Measurements from ENCODE around the gene ZNF548.

DNA sequence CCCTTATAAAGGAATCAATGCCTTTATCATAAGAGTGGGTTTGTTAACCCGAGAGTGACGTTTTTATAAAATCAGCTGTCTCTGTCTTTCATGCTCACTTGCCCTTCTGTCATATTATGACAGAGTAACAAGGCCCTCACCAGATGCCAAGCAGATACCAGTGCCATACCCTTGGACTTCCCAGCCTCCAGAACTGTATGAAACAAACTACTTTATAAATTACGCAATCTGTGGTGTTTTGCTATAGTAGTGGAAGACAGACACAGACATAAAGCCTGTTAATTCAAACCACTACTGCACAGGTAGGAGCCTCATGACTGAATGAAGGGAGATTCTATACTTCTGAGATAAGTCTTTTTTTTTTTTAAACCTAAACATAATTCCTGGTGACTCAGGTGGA lies 62.7 kb downstream of the ZNF548 start:
- TF ChIP-seq, protein P1, sequence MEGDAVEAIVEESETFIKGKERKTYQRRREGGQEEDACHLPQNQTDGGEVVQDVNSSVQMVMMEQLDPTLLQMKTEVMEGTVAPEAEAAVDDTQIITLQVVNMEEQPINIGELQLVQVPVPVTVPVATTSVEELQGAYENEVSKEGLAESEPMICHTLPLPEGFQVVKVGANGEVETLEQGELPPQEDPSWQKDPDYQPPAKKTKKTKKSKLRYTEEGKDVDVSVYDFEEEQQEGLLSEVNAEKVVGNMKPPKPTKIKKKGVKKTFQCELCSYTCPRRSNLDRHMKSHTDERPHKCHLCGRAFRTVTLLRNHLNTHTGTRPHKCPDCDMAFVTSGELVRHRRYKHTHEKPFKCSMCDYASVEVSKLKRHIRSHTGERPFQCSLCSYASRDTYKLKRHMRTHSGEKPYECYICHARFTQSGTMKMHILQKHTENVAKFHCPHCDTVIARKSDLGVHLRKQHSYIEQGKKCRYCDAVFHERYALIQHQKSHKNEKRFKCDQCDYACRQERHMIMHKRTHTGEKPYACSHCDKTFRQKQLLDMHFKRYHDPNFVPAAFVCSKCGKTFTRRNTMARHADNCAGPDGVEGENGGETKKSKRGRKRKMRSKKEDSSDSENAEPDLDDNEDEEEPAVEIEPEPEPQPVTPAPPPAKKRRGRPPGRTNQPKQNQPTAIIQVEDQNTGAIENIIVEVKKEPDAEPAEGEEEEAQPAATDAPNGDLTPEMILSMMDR (optimal IDR thresholded peaks at IDR 0.05 in 1 of 3, IDR thresholded peaks at IDR 0.05 in 1 of 3, conservative IDR thresholded peaks at IDR 0.05 in 1 of 3; ENCODE audit: extremely low read depth in 1 of 3, insufficient read depth in 2 of 3, low read length in 3 of 3), result no peak
- TF ChIP-seq EZH2 (IDR thresholded peaks at IDR 0.05; ENCODE audit: low read length), result no peak
